Nucleus accumbens (tissue), 56 donors: ENCODE measurements around the gene PI4KB.
"Not testable (repeated sequence)": the region's sequence is repeated elsewhere in the genome, so short reads cannot be mapped to it uniquely, and the experiment has no call there.

ENCODE experiments used
- DNase-seq, 56 donors: peaks; one replicate each; lab custom pipeline; 2025; lab: John Stamatoyannopoulos, UW

Gene PI4KB

DNA sequence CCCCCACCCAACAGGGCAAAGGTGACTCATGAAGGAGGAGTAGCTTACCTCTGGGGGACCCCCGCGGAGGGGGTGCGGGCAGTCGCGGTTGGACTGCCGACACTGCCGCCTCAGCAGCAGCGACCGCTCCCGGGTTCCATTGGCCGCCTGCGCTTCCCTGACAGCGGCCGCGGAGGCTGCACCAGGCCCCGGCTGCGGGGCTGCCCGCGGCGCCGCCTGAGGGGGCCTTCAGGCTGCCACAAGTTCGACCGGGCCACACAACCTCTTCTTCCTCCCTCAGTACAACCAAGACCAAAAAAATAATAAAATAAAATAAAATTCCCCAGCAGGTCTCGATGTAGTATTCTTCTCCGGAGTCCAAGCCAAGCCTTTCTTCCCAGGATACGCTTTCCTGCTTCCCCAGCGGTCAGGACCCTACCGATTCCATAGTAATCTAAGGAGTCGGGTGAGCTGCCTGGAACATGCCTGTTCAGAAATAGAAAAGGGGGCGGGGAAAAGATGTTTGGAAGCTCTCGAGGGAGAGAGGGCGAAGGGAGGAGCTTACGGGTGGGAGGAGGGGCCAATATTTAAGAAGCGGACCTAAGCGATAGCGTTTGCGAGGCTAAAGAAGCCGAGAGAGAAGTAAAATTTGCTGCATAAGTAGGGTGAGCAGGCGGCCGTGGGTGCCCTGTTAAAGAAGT lies at the start of gene PI4KB:
PI4KB (minus strand) TSS at position 194 of the 680 bp plus-strand sequence. CDS start 10,935 bp downstream, outside the sequence.
- peak; percentile 39 to 95 (median 85) for DNase-seq

DNA sequence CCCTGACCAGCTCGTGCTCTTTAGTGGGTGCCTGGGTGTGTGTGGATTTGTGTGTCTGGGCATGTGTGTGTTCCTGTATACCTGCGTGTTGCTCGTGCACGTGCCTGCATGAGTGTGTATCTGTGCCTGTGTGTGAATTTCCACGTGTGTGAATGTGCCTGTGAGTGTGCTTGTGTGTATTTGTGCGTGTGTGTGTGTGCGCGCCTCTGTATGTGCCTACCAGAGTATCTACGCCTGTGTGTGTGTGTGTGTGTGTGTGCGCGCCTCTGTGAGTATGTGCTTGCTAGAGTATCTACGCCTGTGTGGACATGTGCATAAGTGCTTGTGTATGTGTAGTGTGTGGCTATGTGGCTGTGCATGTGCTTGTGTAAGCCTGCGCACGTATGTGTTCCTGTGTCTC lies 46.0 kb upstream of the PI4KB start:
- DNase-seq: no peak

DNA sequence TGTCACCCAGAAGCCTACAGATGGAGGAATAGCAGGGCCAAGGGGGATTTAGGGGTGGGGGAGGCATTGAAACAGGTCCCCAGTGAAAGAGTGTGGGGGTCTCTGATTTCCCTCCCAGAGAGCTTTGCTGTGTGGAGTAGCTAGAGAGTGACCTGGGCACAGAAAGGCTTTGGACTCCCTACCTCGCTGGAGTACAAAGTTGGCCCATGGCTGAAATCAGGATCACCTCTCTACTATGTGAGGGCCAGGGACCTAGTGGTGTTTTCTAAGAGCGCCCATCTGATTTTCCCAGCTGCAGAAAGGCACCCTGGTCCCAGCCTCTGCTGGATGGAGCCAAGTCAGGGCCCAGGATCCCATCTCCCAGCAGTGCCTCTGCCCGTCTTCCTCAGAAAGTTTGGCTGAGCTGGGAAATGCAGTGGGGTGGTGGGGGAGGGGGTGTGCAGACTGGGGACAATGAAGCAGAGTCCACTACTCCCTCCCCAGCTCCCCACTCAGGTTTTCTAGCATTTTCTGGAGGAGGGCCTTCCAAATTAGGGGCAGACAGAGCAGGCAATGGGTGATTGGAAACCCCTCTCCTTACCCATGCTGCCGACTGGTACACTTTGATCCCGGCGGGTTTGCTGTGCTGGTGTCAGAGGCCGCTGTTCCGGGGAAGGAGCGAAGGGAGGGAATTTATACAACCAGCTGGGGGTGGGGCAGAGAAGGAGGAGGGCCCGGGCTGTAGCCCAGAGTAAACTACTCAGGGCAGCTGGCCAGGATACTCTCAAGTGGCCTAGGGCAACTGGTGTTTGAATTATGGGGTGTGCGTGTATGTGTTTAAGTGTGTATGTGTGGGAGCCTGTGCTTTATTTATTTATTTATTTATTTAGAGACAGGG lies 45.1 kb upstream of the PI4KB start, which contains the start of gene SELENBP1:
SELENBP1 (minus strand) TSS at position 648 of the 877 bp plus-strand sequence; CDS start at position 584, 64 bp downstream.
- DNase-seq: peak in 51 of 56 donors; percentile 6 to 76 (median 45)

DNA sequence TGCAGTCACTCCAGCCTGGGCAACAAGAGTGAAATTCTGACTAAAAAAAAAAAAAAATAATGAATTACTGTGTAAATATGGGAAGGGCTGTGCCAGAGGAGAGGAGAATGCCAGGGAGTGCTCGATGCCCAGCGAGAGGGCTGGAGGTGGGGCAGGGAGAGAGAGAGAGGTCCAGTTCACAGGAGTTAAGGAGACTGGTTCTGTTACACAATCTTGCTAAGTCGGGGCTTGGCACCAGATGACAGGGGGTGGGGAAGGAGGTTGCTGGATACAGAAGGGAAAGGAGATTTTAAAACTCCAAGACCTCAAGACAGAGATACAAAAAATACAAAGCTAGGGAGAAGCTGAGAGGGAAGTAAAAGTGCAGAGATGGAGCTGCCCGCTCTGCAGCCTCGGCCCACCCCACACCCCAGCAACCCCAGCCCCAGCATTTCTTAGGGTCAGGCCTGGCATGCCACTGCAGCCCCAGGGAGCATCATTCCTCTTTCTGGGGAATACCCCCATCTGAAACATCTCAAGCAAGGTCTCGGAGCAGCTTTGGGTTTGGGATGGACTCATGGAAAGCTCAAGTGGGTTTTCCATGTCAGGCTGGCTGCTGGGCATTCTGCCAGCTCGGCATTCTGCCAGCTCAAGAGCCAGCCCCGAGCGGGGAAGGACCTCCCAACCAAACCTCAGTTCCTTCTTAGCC lies 44.3 kb upstream of the PI4KB start:
- peak in 46 of 56 donors; percentile 7 to 71 (median 37) for DNase-seq

DNA sequence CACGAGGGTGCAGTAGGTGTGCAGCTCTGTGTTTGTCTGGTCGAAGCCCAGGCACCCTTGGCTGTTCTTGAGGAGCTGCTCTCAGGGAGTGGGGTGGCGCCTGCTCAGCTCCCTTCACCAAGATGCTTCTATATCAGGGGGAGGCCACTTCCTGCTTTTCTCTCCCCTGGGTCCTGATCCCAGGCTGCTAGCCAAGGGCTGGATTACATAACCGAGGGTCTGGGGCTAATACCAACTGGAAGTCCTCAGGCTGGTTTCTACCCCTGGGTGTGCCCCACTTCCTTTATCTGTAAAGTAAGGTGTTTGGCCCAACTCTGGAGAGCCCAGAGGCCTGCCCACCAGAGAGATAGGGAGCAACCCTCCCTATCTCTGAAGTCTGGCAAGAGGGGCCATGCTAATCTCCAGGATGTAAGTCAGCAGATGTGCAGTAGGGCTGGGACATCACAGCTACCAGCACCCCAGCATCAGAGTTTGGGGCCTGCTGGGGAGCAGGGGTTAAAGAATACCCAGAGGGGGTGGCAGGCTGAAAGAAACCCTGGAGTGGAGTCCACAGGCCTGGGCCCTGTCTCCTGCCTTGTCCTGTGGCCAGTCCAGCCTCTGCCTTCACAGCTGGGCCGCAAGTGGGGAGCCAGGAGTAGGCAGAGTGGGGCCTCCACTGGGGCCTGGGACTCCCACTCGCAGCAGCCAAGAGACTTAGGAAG lies 43.1 kb upstream of the PI4KB start:
- peak in 3 of 56 donors; percentile 5 to 12 (median 11) for DNase-seq

DNA sequence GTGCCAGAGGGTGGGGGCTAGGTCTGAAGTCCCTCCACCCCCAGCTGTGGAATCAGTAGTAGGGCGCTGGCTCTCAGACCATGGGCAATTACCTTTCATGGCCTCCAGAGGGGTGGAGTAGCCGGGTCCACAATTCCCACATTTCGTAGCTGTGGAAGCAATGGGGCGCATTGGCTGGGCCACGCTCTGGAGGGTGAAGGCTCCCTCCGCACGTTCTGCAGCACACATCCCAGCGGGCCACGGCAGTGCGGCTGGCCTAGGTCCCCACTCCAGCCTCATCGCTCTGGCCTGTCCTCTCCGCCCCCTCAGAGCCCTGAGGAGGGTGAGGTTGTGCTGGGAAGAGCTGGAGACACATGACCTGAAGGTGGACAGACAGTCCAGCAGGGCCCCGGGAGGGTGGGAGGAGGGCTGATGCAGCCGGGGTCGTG lies 42.4 kb upstream of the PI4KB start:
- DNase-seq: no peak

GRCh38 chr1:151369302-151369610 lies 42.0 kb upstream of the PI4KB start:
- no peak for DNase-seq

- DNase-seq: no peak
Observed at GRCh38 chr1:151368393-151369301, 41.4 kb upstream of the PI4KB start.

GRCh38 chr1:151367658-151368392 lies 40.6 kb upstream of the PI4KB start:
- peak in 16 of 56 donors; percentile 3 to 36 (median 16) for DNase-seq

- DNase-seq: no peak
Observed at GRCh38 chr1:151364996-151365395, 37.8 kb upstream of the PI4KB start.

GRCh38 chr1:151362308-151363155 lies 35.3 kb upstream of the PI4KB start:
- DNase-seq: no peak

- no peak for DNase-seq
Observed at GRCh38 chr1:151361883-151362282, 34.7 kb upstream of the PI4KB start.

DNA sequence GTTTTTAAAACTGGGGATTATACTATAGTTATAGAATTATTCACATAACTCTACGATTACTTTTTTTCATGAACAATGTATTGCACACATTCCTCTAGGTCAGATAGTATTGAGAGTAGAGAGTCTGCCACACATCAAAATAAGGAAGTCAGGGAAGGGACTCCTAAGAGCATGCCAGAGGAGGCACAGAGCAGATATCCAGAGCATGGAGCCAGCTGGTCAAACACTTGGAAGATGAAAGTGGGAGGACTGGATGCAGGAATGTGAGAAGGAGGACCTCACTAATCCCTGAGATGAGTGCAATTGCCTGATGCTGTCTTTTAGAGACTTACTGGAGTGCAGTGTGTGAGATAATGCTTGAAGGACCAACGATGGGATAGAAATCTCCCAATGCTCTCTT lies 29.5 kb upstream of the PI4KB start:
- no peak for DNase-seq

DNA sequence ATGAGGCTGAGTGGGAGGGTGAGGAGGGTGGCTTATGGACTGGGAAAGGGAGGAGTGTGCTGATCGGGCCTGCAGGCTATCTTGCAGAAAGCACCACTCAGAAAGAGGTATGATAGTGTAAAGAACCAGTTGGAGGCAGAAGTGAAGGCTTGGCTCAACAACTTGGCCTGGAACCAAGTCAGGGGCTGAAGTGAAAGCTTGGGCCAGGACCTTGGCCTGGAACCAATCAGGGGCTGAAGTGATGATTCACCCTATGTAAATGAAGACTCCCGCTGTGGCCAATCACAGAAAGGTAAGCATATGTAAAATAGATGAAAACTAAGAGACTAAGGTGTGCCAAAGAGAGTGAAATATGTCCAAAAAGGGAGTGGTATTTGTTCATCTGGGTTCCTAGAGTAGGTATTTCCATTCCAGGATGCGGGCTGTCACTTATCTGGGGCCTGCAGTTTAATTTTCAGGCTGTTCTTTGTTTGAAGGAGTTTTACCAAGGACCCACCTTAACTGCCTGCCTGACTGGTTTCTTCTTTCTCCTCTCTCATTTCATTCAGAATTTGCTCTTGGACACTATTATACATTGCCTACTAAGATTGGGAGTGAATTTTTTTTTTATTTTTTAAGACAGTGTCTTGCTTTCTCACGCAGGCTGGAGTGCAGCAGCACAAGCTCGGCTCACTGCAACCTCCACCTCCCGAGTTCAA lies 25.0 kb upstream of the PI4KB start:
- no peak for DNase-seq

- DNase-seq: not testable (repeated sequence)
Observed at GRCh38 chr1:151350323-151350722, 23.1 kb upstream of the PI4KB start.

DNA sequence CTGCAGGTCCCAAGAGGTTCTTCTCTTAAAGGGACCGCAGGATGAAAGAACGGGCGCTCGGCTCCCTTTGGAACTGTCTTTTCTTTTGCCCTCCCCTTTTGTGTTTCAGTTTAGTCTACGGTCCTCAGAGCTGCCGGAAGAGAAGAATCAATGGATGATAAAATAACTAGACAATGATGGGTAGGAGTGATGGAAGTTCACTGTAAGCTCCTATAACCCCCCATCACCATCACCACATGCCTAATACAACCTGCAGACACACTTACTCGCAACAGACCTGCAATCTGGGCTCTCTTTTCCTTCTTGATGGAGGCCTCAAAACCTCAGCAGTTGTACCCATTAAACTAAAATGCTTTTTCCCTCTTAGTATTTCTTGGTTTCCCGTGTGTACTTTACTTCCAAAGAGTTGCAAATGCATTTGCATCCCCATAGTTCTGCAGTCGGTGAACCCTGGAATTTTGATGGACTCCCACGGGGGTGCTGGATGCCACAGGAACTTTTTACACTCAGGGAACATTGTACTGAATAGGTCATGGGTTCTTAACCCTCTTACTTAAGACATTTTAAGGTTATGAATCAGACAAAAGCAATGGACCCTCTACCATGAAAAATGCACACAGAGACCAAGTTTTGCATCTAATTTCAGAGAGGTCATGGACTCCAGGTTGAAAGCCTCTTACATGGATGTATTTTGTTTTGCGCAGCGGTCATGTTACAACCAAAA lies 20.5 kb upstream of the PI4KB start:
- DNase-seq: no peak
